C4-2B (cell line): ENCODE results near the gene DENND4C.

Experiments used
- CTCF ChIP-seq: fragments of 450-650 bp; conservative IDR thresholded peaks from 2 replicates; pipeline ENCODE4 v1.5.1; 2017; ENCODE audit warnings: mild to moderate bottlenecking
- ZFX ChIP-seq: fragments of 450-650 bp; IDR thresholded peaks from 2 replicates; pipeline ENCODE4 v1.6.1; 2017

- TF ChIP-seq CTCF (no peak), ZFX (no peak)
Measured at GRCh38 chr9:19378647-19379046, 148.2 kb downstream of the DENND4C start.
